Activated naive CD4-positive, alpha-beta T cell treated with Interleukin-2 at 50 U/mL for 16 hours (primary cell): ENCODE data around the gene ALX4.

ENCODE experiments used
- DNase-seq: peaks from one replicate; pipeline ENCODE4 v3.0.0-alpha.2; 2020

ALX4 gene

GRCh38 chr11:44309478-44310205, at the start of gene ALX4:
Gene ALX4 (minus strand): TSS chr11:44310139. CDS start chr11:44310062, 77 bp downstream.
- DNase-seq = peak; percentile 23

GRCh38 chr11:44359162-44359561, 49.2 kb upstream of the ALX4 start:
- DNase-seq = no peak

GRCh38 chr11:44358713-44359112, 48.8 kb upstream of the ALX4 start:
- DNase-seq = no peak

- no peak for DNase-seq
Measured at GRCh38 chr11:44357711-44358110, 47.8 kb upstream of the ALX4 start.

- no peak for DNase-seq
Measured at GRCh38 chr11:44356351-44356750, 46.4 kb upstream of the ALX4 start.

- no peak for DNase-seq
Measured at GRCh38 chr11:44351898-44352498, 42.1 kb upstream of the ALX4 start.

GRCh38 chr11:44351006-44351660, 41.2 kb upstream of the ALX4 start:
- DNase-seq = no peak

GRCh38 chr11:44349328-44349727, 39.4 kb upstream of the ALX4 start:
- no peak for DNase-seq

GRCh38 chr11:44348721-44349120, 38.8 kb upstream of the ALX4 start:
- DNase-seq = no peak

GRCh38 chr11:44348114-44348513, 38.2 kb upstream of the ALX4 start:
- DNase-seq = no peak

GRCh38 chr11:44347538-44347937, 37.6 kb upstream of the ALX4 start:
- no peak for DNase-seq

- no peak for DNase-seq
Measured at GRCh38 chr11:44346983-44347382, 37.0 kb upstream of the ALX4 start.

GRCh38 chr11:44345781-44346180, 35.8 kb upstream of the ALX4 start:
- DNase-seq = no peak

GRCh38 chr11:44344921-44345320, 35.0 kb upstream of the ALX4 start:
- DNase-seq = no peak

GRCh38 chr11:44344423-44344820, 34.5 kb upstream of the ALX4 start:
- no peak for DNase-seq

GRCh38 chr11:44343778-44344422, 34.0 kb upstream of the ALX4 start:
- DNase-seq = no peak

GRCh38 chr11:44342616-44343015, 32.7 kb upstream of the ALX4 start:
- DNase-seq = no peak

GRCh38 chr11:44340656-44341055, 30.7 kb upstream of the ALX4 start:
- DNase-seq = no peak

- DNase-seq = no peak
Measured at GRCh38 chr11:44339530-44339883, 29.6 kb upstream of the ALX4 start.

GRCh38 chr11:44338698-44339529, 29.0 kb upstream of the ALX4 start:
- no peak for DNase-seq

- no peak for DNase-seq
Measured at GRCh38 chr11:44338026-44338425, 28.1 kb upstream of the ALX4 start.

- DNase-seq = no peak
Measured at GRCh38 chr11:44335919-44336318, 26.0 kb upstream of the ALX4 start.
